Left lung (tissue), 10 donors: Measurements from ENCODE around the gene MAML2. TPM values are rescaled to one million over a fixed set of nuclear protein-coding genes. Genes with fewer than 3 reads are reported as not detected.

Experiments used
- ATAC-seq: fragments of 200-7000 bp; cut with Tn5 transposase; one replicate; pipeline ENCODE4 v1.9.1; 2020; ENCODE audit warnings: moderate library complexity
- DNase-seq, 4 donors: peaks; one replicate each; pipeline ENCODE4 v3.0.0-alpha.2; 2013 to 2020
- H3K27ac ChIP-seq, 2 donors: fragments of 200-600 bp; sonication (generic) in 1 of 2; one replicate each; pipeline versions ENCODE4 v1.5.0 to v1.8.0; 2020 to 2021
- H3K27me3 ChIP-seq, 2 donors: fragments of 200-600 bp; sonication (generic) in 1 of 2; one replicate each; pipeline versions ENCODE4 v1.5.0 to v1.8.0; 2020 to 2021
- H3K36me3 ChIP-seq, 2 donors: fragments of 200-600 bp; sonication (generic) in 1 of 2; one replicate each; pipeline versions ENCODE4 v1.5.0 to v1.8.0; 2020 to 2021
- H3K4me1 ChIP-seq, 2 donors: fragments of 200-600 bp; one replicate each; pipeline ENCODE4 v1.8.0; 2021
- H3K4me3 ChIP-seq, 2 donors: fragments of 200-600 bp; sonication (generic) in 1 of 2; one replicate each; pipeline versions ENCODE4 v1.5.0 to v1.8.0; 2020 to 2021; ENCODE audit warnings: mild to moderate bottlenecking in 1 of 2
- H3K9me3 ChIP-seq, 2 donors: fragments of 200-600 bp; sonication (generic) in 1 of 2; one replicate each; pipeline versions ENCODE4 v1.5.0 to v1.8.0; 2020 to 2021
- CTCF ChIP-seq, 2 donors: fragments of 200-600 bp; sonication (generic) in 1 of 2; IDR thresholded peaks; one replicate each; pipeline versions ENCODE4 v1.5.0 to v1.8.0; 2021; ENCODE audit warnings: antibody characterized with exemption in 2 of 2
- intact Hi-C, 2 donors: fragments of 100-400 bp; cut with DNase I; formaldehyde crosslinking; loops; one replicate each; pipeline versions ENCODE4 v1.11.2 to v1.14.2; 2022
- polyA plus RNA-seq, 6 donors: library from polyadenylated mRNA; unstranded; fragments of 120-200 nt; gene quantifications; one replicate each; pipeline ENCODE4 v1.2.1, GENCODE V29; 2013; ENCODE audit not compliant: insufficient read length in 6 of 6
- total RNA-seq, 2 donors: library from RNA; stranded (reverse); fragmentation: NEBNext Ultra II Directional; extraction: Animal tissue kit (Norgen Biotek cat#: 25700); gene quantifications; one replicate each; pipeline ENCODE4 v1.2.1, GENCODE V29; 2021
- donor health status: DM: no; HTN: yes; CAD: no.
- donor health status: DM: no; HTN: no; CAD: no.

The MAML2 gene
- total and polyA plus RNA-seq, 8 donors, result 18.7 to 44.0 (median 36.6) TPM

GRCh38 chr11:96195671-96196070, 147.3 kb downstream of the MAML2 start:
- H3K27ac ChIP-seq, result no peak overlapping the region
- intact Hi-C loops, result no loop called here

GRCh38 chr11:96194581-96195374, 148.2 kb downstream of the MAML2 start:
- intact Hi-C loops, result no loop called here
- Histone ChIP-seq H3K4me1 (peaks cover 13 to 44% of the 10 kb centered on the region in 2 donors), H3K27me3 (no peaks in the 10 kb centered on the region), H3K9me3 (no peaks in the 10 kb centered on the region), H3K27ac (peak overlapping the region in 1 of 2 donors; percentile 34), H3K36me3 (no peaks in the 10 kb centered on the region), H3K4me3 (no peak overlapping the region)
- ATAC-seq (no peak), DNase-seq (no peak)
- no peak for TF ChIP-seq CTCF (IDR thresholded peaks at IDR 0.05)

More at GRCh38 chr11:96195671-96196070, 147.3 kb downstream of the MAML2 start:
- ATAC-seq (no peak), DNase-seq (no peak)
- no peak for TF ChIP-seq CTCF (IDR thresholded peaks at IDR 0.05)
- Histone ChIP-seq H3K27me3 (no peaks in the 10 kb centered on the region), H3K4me3 (no peak overlapping the region), H3K4me1 (peaks cover 20 to 47% of the 10 kb centered on the region in 2 donors), H3K9me3 (no peaks in the 10 kb centered on the region), H3K36me3 (no peaks in the 10 kb centered on the region)

GRCh38 chr11:96193745-96194443, 149.1 kb downstream of the MAML2 start:
- intact Hi-C loops, result no loop called here
- peak overlapping the region in 1 of 2 donors; percentile 34 for H3K27ac ChIP-seq

GRCh38 chr11:96191752-96192151, 151.2 kb downstream of the MAML2 start:
- Histone ChIP-seq H3K4me1 (peaks cover 23 to 38% of the 10 kb centered on the region in 2 donors), H3K9me3 (no peaks in the 10 kb centered on the region), H3K36me3 (no peaks in the 10 kb centered on the region), H3K4me3 (no peak overlapping the region), H3K27me3 (no peaks in the 10 kb centered on the region), H3K27ac (no peak overlapping the region)
- intact Hi-C loops, result no loop called here
- TF ChIP-seq CTCF (IDR thresholded peaks at IDR 0.05), result no peak
- ATAC-seq (no peak), DNase-seq (no peak)

More at GRCh38 chr11:96193745-96194443, 149.1 kb downstream of the MAML2 start:
- Histone ChIP-seq H3K9me3 (no peaks in the 10 kb centered on the region), H3K36me3 (no peaks in the 10 kb centered on the region), H3K4me1 (peaks cover 14 to 43% of the 10 kb centered on the region in 2 donors), H3K4me3 (no peak overlapping the region), H3K27me3 (no peaks in the 10 kb centered on the region)
- no peak for DNase-seq
- peak; percentile 42 for ATAC-seq
- TF ChIP-seq CTCF (IDR thresholded peaks at IDR 0.05), result no peak

GRCh38 chr11:96189351-96189750, 153.6 kb downstream of the MAML2 start:
- H3K9me3 ChIP-seq, result no peaks in the 10 kb centered on the region
- H3K27ac ChIP-seq, result peak overlapping the region in 1 of 2 donors; percentile 45

More at GRCh38 chr11:96189351-96189750, 153.6 kb downstream of the MAML2 start:
- no peak for TF ChIP-seq CTCF (IDR thresholded peaks at IDR 0.05)
- no peak for ATAC-seq
- no peak for DNase-seq
- peaks cover 19 to 31% of the 10 kb centered on the region in 2 donors for H3K4me1 ChIP-seq
- no peaks in the 10 kb centered on the region for H3K27me3 ChIP-seq
- no peak overlapping the region for H3K4me3 ChIP-seq
- no peaks in the 10 kb centered on the region for H3K36me3 ChIP-seq
- intact Hi-C loops, result no loop called here
